Measurements from ENCODE around the gene LMO1.

LMO1 gene

DNA sequence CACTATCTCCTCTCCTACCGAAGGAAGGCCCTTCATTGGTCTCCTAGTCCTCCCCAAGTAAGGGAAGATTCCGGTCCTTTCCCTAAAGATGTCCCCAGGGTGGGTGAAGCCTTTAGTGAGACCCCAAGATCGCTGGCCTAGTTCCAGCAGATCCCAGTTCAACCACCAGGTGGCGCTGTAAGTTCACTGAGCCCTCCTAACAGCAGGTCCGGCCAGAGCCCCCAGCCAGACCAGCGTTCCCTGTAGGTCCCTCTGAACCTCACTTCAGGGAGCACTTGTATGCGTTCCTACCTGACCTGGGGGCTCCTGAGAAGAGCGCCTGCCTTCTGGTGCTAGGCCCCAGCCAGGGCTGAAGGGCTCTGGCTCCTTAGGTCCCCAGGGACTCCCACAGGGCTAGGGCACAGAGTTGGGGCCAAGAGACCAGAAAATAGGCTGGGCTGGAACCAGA lies 38.1 kb downstream of the LMO1 start:
- DNase-seq (ENCODE audit: low spot score) = peak; percentile 92

DNA sequence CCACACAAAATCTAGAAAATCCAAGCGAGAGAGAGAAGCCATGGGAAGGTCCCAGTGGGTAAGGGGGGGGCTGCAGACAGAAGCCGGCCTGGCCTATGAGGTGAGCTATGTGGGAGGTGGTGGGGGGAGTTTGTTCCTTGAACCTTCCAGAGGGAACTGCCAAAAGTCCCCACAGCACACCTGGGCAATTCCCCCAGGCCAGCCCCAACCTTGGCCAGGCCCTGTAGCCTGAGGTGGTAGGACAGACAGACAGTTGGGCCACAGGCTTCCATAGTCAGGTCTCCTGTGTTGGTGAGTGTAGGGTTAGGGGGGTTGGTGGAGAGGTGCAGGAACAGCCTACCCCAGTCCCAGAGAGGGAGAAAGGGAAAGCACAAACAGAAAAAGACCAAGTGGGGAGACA lies 39.0 kb downstream of the LMO1 start:
- no peak for DNase-seq (ENCODE audit: low spot score)

- no peak for DNase-seq (ENCODE audit: low spot score)
Measured at GRCh38 chr11:8224161-8224591, 39.5 kb downstream of the LMO1 start.

DNA sequence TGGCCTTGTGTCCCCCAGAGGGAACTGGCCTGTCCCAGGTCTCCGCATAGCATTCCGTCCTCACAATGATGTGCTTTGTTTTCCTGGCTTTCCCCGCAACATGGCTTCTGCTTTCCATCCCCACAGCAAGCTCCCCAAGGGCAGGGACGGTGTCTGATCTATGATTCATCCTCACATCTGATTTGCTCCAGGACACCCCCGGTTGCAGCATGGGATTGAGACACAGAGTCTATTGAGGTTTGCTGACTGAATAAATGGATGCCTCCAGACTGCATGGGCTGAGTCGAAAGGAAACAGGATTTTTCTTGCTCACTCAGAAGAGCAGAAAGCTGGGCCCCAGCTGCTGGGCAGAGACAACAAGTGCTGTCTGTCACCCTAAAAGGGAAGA lies 40.2 kb downstream of the LMO1 start:
- DNase-seq (ENCODE audit: low spot score) = no peak

DNA sequence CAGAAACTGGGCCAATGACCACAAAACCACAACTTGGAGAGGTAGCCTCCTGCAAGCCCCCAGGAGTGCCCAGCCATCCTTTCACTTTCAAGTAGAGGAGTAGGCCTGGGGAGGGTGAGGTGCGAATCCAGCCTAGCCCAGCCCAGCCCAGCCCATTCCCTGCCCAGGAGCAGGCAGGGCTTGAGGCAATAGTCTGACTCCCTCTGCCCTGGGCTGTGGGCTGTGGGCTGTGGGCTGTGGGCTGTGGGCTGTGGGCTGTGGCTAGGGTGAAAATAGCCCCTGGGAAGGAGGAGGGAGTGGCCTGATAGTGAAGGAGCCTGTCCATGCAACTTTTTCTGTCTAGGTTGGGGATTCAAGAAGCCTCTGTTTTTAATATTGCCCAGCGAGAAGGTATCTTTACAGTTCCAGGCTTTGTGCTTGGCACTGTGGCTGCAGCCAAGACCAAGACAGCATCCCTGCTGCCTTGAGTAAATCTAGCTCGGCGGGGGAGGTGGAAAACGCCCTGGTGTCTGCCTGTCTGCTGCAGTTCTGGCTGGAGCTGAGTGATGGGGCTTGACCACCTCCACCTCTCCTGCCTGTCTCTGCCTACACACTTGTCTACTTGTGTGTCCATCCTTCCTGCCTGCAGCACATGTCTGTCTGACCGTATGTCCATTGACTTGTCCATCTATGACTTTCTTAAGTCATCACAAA lies 40.7 kb downstream of the LMO1 start:
- no peak for DNase-seq (ENCODE audit: low spot score)

DNA sequence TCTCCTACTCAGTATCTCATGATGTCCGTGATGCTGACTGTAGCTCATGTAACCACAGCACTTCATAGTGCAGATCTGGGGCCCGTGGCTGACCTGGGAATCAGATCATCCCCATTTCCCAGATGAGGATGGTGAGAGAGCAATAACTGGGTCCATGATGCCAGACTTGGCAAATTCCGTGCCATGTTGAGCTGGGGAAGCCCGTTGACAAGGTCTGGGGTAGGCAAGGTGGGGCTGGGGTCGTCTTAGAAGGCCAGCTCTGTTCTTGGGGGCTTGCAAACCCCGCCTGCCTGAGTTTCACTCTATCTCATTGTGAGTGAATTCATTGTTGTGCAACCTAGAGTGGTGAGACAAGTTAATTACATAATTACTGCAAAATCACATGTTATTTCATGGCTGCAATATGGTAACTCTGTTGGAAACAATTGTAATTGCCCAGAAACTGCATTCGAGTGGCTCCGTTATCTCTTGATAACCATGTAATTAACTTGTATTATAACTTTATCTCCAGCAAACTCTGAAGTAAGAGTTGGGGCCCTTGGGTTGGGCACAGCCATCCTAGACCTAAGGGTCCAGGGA lies 41.7 kb downstream of the LMO1 start:
- no peak for DNase-seq (ENCODE audit: low spot score)

- DNase-seq (ENCODE audit: low spot score) = no peak
Measured at GRCh38 chr11:8221046-8221723, 42.5 kb downstream of the LMO1 start.

DNA sequence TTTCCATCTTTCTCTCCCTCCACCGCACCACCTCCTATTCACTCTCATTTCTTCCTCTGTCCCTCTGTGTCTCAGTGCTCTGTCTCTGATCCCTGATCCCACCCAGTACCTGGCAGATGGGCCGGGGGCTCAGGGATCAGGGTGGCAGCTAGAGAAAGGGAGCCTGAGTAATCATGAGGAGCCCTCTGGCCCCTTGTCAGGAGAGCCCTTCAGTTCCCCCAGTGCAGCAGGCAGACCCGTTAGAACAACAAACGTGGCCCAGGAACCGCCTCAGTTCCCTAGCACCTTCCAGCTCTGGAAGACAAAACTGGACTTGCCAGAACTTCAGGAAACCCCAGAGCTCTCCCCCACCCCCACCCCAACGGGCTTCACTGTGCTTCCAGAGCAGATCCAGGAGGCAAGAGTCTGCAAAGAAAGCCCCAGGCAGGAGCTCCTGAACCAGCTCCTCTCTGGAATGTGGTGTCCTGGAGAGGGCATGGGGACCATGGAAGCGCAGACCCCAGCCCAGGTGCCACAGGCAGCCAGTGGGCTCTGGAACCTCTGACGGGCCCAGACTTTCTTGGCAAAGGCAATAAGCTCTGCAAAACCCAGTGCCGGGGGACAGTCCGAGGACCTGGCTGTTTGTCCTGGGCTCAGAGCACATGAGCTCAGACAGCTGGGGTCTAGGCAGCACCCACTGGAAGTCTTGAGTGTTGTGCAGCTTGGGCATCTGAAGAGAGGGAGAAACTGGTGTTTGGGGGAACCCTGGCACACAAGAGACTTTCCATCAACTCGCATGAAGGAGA lies 43.2 kb downstream of the LMO1 start:
- DNase-seq (ENCODE audit: low spot score) = no peak

GRCh38 chr11:8219257-8220021 lies 44.2 kb downstream of the LMO1 start:
- DNase-seq (ENCODE audit: low spot score) = no peak

DNA sequence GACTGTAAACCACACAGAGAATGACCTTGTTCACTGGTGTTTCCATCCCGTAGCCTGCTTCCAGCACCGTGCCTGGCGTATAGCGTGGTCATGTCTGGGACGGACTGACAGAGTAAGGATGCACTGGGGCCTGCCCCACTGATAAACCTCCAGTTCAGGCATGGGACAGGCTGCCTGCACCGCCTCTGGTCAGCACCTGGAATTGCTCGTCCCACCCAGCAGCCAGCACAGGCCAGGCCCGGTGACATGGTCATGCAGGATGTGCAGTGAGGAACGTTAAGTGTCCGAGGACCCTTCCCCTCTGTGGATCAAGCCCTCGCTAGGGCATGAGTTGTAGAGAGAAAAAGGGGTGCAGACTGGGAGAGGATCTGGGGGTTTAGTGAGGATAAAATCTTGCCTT lies 44.8 kb downstream of the LMO1 start:
- DNase-seq (ENCODE audit: low spot score) = no peak

DNA sequence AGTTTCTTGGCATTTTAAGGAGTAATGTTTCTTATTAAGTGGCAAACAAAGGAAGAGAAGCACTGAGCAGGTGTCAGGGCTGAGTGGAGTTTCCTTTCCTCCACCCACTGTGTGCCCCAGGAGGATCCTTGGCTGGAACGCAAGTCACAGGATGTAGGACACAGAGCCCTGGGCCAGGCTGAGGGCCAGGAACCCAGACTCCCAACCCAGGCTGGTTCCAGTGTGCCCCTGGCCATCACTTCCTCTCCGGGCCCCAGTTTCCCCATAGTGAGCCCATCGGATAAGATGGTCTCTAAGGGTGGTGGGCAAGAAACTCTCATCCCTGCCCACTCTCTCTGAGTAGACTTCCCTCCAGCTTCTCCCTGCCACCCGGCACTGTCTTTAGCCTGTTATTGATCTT lies 45.3 kb downstream of the LMO1 start:
- DNase-seq (ENCODE audit: low spot score) = no peak

DNA sequence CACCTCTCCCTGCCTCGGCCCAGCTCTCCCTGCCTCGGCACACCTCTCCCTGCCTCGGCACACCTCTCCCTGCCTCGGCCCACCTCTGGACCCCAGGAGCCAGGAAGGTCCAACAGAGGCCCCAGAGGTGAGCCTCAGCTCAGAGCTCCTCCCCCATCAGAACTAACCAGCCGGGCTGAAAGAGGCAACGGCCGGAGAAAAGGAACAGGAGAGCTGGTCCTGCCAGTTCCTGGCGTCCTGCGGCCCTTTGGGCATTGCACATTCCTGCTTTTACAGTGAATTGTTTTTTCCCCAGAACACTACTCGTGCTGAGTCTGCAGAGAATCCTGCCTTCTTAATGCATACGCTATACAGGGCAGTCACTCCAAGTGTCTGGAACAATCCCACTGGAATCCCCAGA lies 45.8 kb downstream of the LMO1 start:
- no peak for DNase-seq (ENCODE audit: low spot score)

- no peak for DNase-seq (ENCODE audit: low spot score)
Measured at GRCh38 chr11:8217136-8217535, 46.5 kb downstream of the LMO1 start.

GRCh38 chr11:8213376-8213775 lies 50.3 kb downstream of the LMO1 start:
- no peak for DNase-seq (ENCODE audit: low spot score)

DNA sequence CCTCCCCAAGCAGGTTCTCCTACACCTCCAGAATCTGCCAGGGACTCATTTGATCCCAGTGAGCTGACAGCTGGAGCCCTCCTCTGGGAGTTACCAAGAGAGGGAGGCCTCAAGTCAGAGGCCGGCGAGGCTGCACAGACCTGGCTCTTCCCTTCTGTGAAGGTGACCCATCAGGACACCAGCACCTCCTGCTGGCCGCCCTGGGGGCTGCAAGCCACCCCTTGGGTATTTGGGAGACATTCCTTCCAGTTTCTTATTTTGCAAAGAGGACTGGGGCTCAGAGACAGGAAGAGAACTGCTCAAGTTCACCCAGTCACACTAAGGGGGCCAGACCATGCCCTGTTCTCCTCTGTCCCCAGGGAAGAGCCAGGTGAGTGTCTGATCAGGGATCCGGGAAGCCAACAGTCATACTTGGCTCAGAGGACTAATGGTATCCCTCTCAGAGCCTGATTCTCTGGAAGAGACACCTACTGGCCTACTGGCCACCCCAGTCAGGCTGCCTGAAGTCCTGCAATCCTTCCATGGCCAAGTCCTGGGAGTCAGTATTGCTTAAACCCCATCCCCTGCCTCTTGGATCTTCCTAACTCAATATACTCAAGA lies 54.4 kb downstream of the LMO1 start:
- DNase-seq (ENCODE audit: low spot score) = no peak

DNA sequence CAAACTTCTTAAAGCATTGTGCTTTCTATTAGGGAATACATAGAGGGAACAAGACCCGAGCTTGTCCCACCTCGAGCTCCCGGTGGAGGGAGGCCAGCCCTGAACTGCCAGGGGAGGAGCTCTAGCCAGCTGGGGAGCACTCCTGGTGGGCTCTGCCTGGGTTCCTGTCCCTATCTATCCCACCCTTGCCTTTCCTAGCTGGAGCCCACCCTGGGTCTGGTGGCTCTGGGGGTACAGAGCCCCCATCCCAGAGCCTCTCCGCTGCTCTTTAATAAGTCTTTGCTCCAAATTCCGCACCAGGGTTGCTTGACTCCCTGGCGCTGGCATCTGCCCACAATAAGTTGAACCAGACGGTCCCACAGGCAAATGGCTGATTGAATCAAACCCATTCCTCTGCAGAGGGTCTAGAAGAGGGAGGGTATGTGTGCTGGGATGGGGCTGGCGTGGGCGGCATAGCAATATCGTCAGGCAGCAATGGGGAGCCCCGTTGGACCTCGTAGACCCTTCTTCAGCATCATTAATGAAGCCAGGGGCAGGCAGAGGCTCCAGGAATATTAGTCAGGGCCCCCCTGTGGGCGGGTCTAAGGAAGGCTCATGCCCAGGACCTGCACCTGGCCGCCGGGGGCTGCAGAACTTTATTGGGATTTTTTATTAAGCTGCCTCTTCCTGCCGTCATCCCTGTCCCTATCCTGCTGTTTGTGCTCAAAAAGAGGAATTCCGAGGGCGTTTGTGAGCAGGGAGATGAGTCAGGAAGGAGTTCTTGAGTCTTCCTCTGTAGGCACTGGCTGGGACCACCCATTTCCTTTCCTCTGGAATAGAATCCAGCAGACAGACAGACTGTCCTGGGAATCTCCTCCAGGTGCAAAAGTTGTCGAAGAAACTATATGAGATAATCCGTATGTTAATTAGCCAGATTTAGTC lies 56.3 kb downstream of the LMO1 start:
- peak; percentile 47 for DNase-seq (ENCODE audit: low spot score)

- DNase-seq (ENCODE audit: low spot score) = peak; percentile 73
Measured at GRCh38 chr11:8206251-8207079, 57.2 kb downstream of the LMO1 start.

DNA sequence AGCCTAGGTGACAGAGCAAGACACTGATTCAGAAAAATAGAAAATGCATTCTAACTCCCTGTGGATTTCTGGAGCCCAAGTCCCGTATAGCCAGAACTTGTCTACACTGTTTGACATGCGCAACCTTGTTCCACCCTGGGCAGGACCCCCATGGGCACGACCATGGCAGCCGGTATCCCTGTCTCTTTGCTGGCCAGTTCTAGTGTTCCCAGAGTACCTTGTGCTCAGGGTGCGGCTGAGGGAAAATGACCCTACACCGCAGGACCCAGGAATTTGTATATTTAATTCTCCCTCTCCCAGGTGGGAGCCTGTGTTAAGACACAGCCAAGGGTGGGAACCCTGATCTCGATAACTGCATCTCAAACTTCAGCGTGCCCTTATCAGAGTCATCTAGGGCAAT lies 58.1 kb downstream of the LMO1 start:
- DNase-seq (ENCODE audit: low spot score) = no peak

DNA sequence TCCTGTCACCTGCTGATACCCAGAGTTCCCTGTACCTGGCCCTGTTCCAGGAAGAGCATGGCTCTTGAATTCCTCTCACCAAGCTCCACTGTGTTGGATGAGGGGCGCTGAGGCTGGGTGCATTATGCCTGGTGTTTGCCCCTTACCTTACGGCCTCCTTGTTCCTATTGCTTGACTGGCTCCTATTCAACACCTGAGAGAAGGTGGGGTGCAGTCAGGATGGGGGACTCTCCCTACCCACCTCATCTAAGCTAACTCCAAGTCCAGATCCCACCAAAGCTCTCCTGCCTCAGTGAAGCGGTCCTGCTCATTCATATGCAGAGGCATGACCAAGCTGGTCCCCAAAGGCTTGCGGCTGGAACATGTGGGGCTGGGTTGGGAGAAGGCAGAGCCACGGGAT lies 59.1 kb downstream of the LMO1 start:
- no peak for DNase-seq (ENCODE audit: low spot score)

DNA sequence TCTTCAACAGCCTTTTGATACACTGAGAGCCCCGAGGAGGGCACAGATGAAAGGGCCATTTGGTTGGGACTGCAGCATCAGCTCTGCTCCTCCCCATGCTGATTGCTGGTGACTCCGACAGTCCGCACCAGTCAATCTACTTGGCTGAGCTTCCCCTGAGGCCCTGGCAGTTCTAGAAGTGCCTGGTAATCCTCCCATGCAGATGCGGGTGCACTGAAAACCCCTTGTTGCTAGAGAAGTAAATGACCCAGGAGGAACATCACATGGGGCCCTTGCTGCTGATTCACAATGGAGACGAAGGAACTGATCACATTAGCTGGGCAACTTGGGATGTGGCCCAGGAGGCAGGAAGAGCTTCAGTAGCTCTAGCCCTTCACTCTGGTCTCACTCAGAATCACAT lies 59.7 kb downstream of the LMO1 start:
- DNase-seq (ENCODE audit: low spot score) = no peak
